SK-N-SH treated with all-trans-retinoic acid at 6 μM for 48 hours (cell line): ENCODE results near the gene SLC44A5.

Source experiments
- ARNTL ChIP-seq: fragments of 450-650 bp; formaldehyde crosslinking; IDR thresholded peaks from 2 replicates; pipeline ENCODE4 v1.5.0; 2020; ENCODE audit warnings: low read depth, mild to moderate bottlenecking, moderate library complexity, borderline replicate concordance
- CREB5 ChIP-seq: fragments of 250-450 bp; sonication (Bioruptor Pico); IDR thresholded peaks from 2 replicates; pipeline ENCODE4 v1.5.1; 2020; ENCODE audit warnings: low read depth, mild to moderate bottlenecking, moderate library complexity
- CSDC2 ChIP-seq: fragments of 250-450 bp; sonication (Bioruptor Pico); IDR thresholded peaks from 2 replicates; pipeline ENCODE4 v1.5.0; 2020; ENCODE audit warnings: mild to moderate bottlenecking, moderate library complexity
- OSR1 ChIP-seq: fragments of 250-450 bp; sonication (Bioruptor Pico); IDR thresholded peaks from 2 replicates; pipeline ENCODE4 v1.8.0; 2022; ENCODE audit warnings: moderate library complexity, mild to moderate bottlenecking, inconsistent platforms
- PATZ1 ChIP-seq: fragments of 250-450 bp; sonication (Bioruptor Pico); IDR thresholded peaks from 2 replicates; pipeline ENCODE4 v1.8.0; 2020; ENCODE audit warnings: mild to moderate bottlenecking, moderate library complexity, borderline replicate concordance
- POU6F1 ChIP-seq: fragments of 250-450 bp; sonication (Bioruptor Pico); IDR thresholded peaks from 2 replicates; pipeline ENCODE4 v1.8.0; 2021; ENCODE audit warnings: low read depth, mild to moderate bottlenecking, moderate library complexity, borderline replicate concordance
- RARB ChIP-seq: fragments of 250-450 bp; sonication (Bioruptor Pico); IDR thresholded peaks from 2 replicates; pipeline ENCODE4 v1.8.0; 2021; ENCODE audit warnings: mild to moderate bottlenecking, moderate library complexity
- TSHZ2 ChIP-seq: fragments of 250-450 bp; sonication (Bioruptor Pico); IDR thresholded peaks from 2 replicates; pipeline ENCODE4 v1.5.0; 2020; ENCODE audit warnings: mild to moderate bottlenecking, moderate library complexity
- ZFP3 ChIP-seq: fragments of 250-450 bp; sonication (Bioruptor Pico); IDR thresholded peaks from 2 replicates; pipeline ENCODE4 v1.5.0; 2020; ENCODE audit warnings: mild to moderate bottlenecking, moderate library complexity
- ZNF70 ChIP-seq: fragments of 450-650 bp; formaldehyde crosslinking; IDR thresholded peaks from 2 replicates; pipeline ENCODE4 v1.5.0; 2020; ENCODE audit warnings: mild to moderate bottlenecking, moderate library complexity

- TF ChIP-seq ZNF70 (no peak), PATZ1 (CRISPR knock-in tag) (no peak), CREB5 (CRISPR knock-in tag) (peak; percentile 16; the same call in 1 of the 2 replicates), OSR1 (CRISPR knock-in tag) (no peak), TSHZ2 (CRISPR knock-in tag) (no peak), ARNTL (CRISPR knock-in tag) (no peak), POU6F1 (CRISPR knock-in tag) (no peak), ZFP3 (CRISPR knock-in tag) (no peak), RARB (CRISPR knock-in tag) (no peak), CSDC2 (no peak)
These were observed 67.2 kb downstream of the SLC44A5 start for GRCh38 chr1:75543705-75544104.
